Heart left ventricle (tissue), 13 donors: ENCODE results near the gene RAB1A.

Experiments used
- POLR2A ChIP-seq, 2 donors: fragments of 450-650 bp; IDR thresholded peaks; one replicate each; pipeline ENCODE4 v1.6.1; 2017; ENCODE audit warnings: antibody characterized with exemption in 2 of 2, mild to moderate bottlenecking in 2 of 2, moderate library complexity in 2 of 2
- TF ChIP-seq, protein P1 (sequence below), 12 donors: fragments of 200-600 bp; sonication (generic) in 4 of 12; IDR thresholded peaks; one replicate each; pipeline versions ENCODE4 v1.5.0 to v1.8.0; 2018 to 2022; ENCODE audit warnings: antibody characterized with exemption in 12 of 12, mild to moderate bottlenecking in 5 of 12
- donor health status: ischemic (EF 13 %, LVEDD 7.1; RV severe dilation, severe dysfunction).
- donor health status: DM: no; HTN: yes; CAD: no.
- donor health status: DM: no; HTN: no; CAD: no.
- donor health status: ischemic (EF 25% LVEDD 6.9; RV normal size, moderate dysfunction).
- donor health status: ischemic (EF 25% LVEDD 5.7; RV mildly dilated, moderate dysfunction).
- donor health status: ischemic (EF 35%, LVEDD 5.7; RV mildly dilated, moderate dysfunction).
- donor health status: nonischemic (EF 11% LVEDD 7.7; RV severe dilation, severe dysfunction).
- donor health status: DM: yes; HTN: yes; CAD: no.
- donor health status: PGD.
- donor health status: ischemic (EF 29% LVEDD 5.4; RV normal size, mild dysfunction).
- donor health status: nonischemic (EF 23%, LVEDD 6.1; RV moderate dilation, normal function).

DNA sequence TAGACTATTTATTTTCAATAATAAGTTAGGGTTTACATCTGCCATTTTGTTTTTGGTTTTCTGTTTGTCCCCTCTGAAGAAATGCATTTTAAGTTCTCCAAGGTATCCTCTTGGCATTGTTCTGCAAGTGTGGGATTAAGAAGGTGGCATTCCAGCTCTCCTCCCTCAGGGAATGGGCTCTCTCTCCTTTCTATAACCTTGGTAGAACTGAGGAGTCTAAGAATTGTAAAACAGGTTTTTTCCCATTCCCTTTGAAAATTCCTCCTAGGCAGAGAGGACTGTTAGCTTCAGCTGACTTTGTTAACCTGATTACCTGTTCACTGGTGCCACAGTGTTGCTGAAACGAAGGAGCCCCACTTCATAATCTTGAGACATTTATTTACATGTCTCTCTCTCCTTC, 26.1 kb upstream of the RAB1A start:
- no peak for TF ChIP-seq POLR2A (IDR thresholded peaks at IDR 0.05)
- TF ChIP-seq, protein P1, sequence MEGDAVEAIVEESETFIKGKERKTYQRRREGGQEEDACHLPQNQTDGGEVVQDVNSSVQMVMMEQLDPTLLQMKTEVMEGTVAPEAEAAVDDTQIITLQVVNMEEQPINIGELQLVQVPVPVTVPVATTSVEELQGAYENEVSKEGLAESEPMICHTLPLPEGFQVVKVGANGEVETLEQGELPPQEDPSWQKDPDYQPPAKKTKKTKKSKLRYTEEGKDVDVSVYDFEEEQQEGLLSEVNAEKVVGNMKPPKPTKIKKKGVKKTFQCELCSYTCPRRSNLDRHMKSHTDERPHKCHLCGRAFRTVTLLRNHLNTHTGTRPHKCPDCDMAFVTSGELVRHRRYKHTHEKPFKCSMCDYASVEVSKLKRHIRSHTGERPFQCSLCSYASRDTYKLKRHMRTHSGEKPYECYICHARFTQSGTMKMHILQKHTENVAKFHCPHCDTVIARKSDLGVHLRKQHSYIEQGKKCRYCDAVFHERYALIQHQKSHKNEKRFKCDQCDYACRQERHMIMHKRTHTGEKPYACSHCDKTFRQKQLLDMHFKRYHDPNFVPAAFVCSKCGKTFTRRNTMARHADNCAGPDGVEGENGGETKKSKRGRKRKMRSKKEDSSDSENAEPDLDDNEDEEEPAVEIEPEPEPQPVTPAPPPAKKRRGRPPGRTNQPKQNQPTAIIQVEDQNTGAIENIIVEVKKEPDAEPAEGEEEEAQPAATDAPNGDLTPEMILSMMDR (IDR thresholded peaks at IDR 0.05): no peak
